HepG2 (cell line): ENCODE data around the gene GPR139. TPM values are rescaled to one million over a fixed set of nuclear protein-coding genes. Genes with fewer than 3 reads are reported as not detected.

Source experiments
- ATAC-seq: fragments of 200-7000 bp; cut with Tn5 transposase; 3 replicates; pipeline ENCODE4 v1.9.1; 2020; ENCODE audit warnings: mild to moderate bottlenecking, moderate library complexity
- BruUV-seq: library from RNA; stranded (reverse); fragments of 400-500 nt; replicated peaks from 2 replicates; lab custom pipeline; 2021; lab: Mats Ljungman, UMichigan
- CTCF ChIA-PET: fragments of 300-600 bp; formaldehyde crosslinking; extraction: SDS; loops from one replicate; lab custom pipeline; 2021; ENCODE audit warnings: low total read pairs, inconsistent platforms, low intra/inter-chr PET ratio; lab: Yijun Ruan, JAX
- POLR2A ChIA-PET: fragments of 350-600 bp; sonication (Branson Sonifier 250); formaldehyde crosslinking; loops from one replicate; lab custom pipeline; 2020; ENCODE audit warnings: antibody characterized with exemption, inconsistent platforms; lab: Yijun Ruan, JAX
- DNase-seq: peaks from one replicate; pipeline ENCODE4 v3.0.0-alpha.2; 2015; ENCODE audit warnings: low spot score
- FAIRE-seq: peaks from 3 replicates; lab custom pipeline; 2011; peaks lifted over from hg19 to GRCh38; lab: Jason Lieb, UNC
- H2AFZ ChIP-seq: one replicate; pipeline ENCODE4 v1.6.1; 2011; ENCODE audit warnings: low read length, inconsistent platforms
- H3K27ac ChIP-seq: fragments of 300-600 bp; 3 replicates; pipeline ENCODE4 v1.8.0; 2011; ENCODE audit warnings: mixed run types, mild to moderate bottlenecking, mixed read lengths, low read length, inconsistent platforms; ENCODE audit not compliant: insufficient read depth; ENCODE audit errors: extremely low read length
- H3K27me3 ChIP-seq, 2 experiments: fragments of 200-600 bp in 1 of 2; 2 replicates in 1 of 2; 3 replicates in 1 of 2; pipeline versions ENCODE4 v1.6.0 to v1.8.0; 2011; ENCODE audit warnings: low read length in 2 of 2, mild to moderate bottlenecking in 2 of 2, moderate library complexity in 2 of 2, inconsistent platforms in 1 of 2; ENCODE audit not compliant: insufficient read depth in 2 of 2, control insufficient read depth in 1 of 2
- H3K36me3 ChIP-seq, 2 experiments: fragments of 200-600 bp in 1 of 2; replicated peaks in 1 of 2; 2 replicates in 1 of 2; 3 replicates in 1 of 2; pipeline versions ENCODE4 v1.5.1 to v1.8.0; 2011; ENCODE audit warnings: low read length in 2 of 2, inconsistent platforms in 1 of 2; ENCODE audit not compliant: insufficient read depth in 2 of 2, control insufficient read depth in 1 of 2
- H3K4me1 ChIP-seq: 2 replicates; pipeline ENCODE4 v1.5.1; 2012; ENCODE audit warnings: low read length, inconsistent platforms; ENCODE audit not compliant: insufficient read depth
- H3K4me2 ChIP-seq: 2 replicates; pipeline ENCODE4 v1.6.0; 2011; ENCODE audit warnings: low read depth, low read length, inconsistent platforms
- H3K4me3 ChIP-seq, 3 experiments: fragments of 200-600 bp in 1 of 3; sonication (generic), shearing (Covaris generic) in 1 of 3; replicated peaks in 1 of 3; 2 replicates each; pipeline ENCODE4 v1.5.1; 2011 to 2016; ENCODE audit warnings: low read length in 3 of 3, inconsistent platforms in 2 of 3, low read depth in 2 of 3, mild to moderate bottlenecking in 2 of 3, control low read depth in 1 of 3, mixed read lengths in 1 of 3; ENCODE audit not compliant: insufficient read depth in 1 of 3
- H3K79me2 ChIP-seq: one replicate; pipeline ENCODE4 v1.6.1; 2011; ENCODE audit warnings: low read length, inconsistent platforms; ENCODE audit not compliant: insufficient read depth
- H3K9ac ChIP-seq: 2 replicates; pipeline ENCODE4 v1.6.0; 2011; ENCODE audit warnings: mild to moderate bottlenecking, low read depth, low read length, inconsistent platforms; ENCODE audit not compliant: insufficient read depth
- H3K9me3 ChIP-seq: 2 replicates; pipeline ENCODE4 v1.5.1; 2012; ENCODE audit warnings: mild to moderate bottlenecking, low read length
- H4K20me1 ChIP-seq: 2 replicates; pipeline ENCODE4 v1.6.0; 2011; ENCODE audit warnings: inconsistent platforms, mild to moderate bottlenecking, low read length, moderate library complexity; ENCODE audit not compliant: insufficient read depth
- ATF7 ChIP-seq, 2 experiments: fragments of 450-650 bp in 1 of 2; sonication (generic) in 1 of 2; formaldehyde crosslinking in 1 of 2; IDR thresholded peaks; 2 replicates each; pipeline versions ENCODE4 v1.4.0 to v1.6.1; 2016 to 2020; ENCODE audit warnings: antibody characterized with exemption in 1 of 2, mild to moderate bottlenecking in 1 of 2, missing genetic modification reagents in 1 of 2
- DR1 ChIP-seq: sonication (generic); formaldehyde crosslinking; IDR thresholded peaks from 2 replicates; pipeline ENCODE4 v1.8.0; 2021; ENCODE audit warnings: mild to moderate bottlenecking, missing genetic modification reagents, inconsistent platforms
- FOSL2 ChIP-seq: sonication (generic); formaldehyde crosslinking; IDR thresholded peaks from 2 replicates; pipeline ENCODE4 v1.4.0; 2020; ENCODE audit warnings: missing genetic modification reagents
- GLI4 ChIP-seq: sonication (generic); formaldehyde crosslinking; IDR thresholded peaks from 2 replicates; pipeline ENCODE4 v1.5.1; 2020; ENCODE audit warnings: missing genetic modification reagents, mild to moderate bottlenecking, moderate library complexity, borderline replicate concordance
- HOXA3 ChIP-seq: sonication (generic); formaldehyde crosslinking; IDR thresholded peaks from 2 replicates; pipeline ENCODE4 v1.5.0; 2020; ENCODE audit warnings: missing genetic modification reagents
- HOXA5 ChIP-seq: sonication (generic); formaldehyde crosslinking; IDR thresholded peaks from 2 replicates; pipeline ENCODE4 v1.4.0; 2020; ENCODE audit warnings: missing genetic modification reagents
- MAFK ChIP-seq, 2 experiments: IDR thresholded peaks in 1 of 2; conservative IDR thresholded peaks in 1 of 2; 2 replicates each; pipeline ENCODE4 v1.6.1; 2011; ENCODE audit warnings: improper control_type of control experiment in 2 of 2, low read length in 2 of 2
- SMC3 ChIP-seq: IDR thresholded peaks from 2 replicates; pipeline ENCODE4 v1.6.1; 2011; ENCODE audit warnings: low read length, improper control_type of control experiment
- SOX6 ChIP-seq, 2 experiments: fragments of 450-650 bp in 1 of 2; sonication (generic) in 1 of 2; formaldehyde crosslinking in 1 of 2; IDR thresholded peaks; 2 replicates each; pipeline versions ENCODE4 v1.4.0 to v1.6.1; 2017 to 2020; ENCODE audit warnings: antibody characterized with exemption in 1 of 2, mild to moderate bottlenecking in 1 of 2, missing genetic modification reagents in 1 of 2
- ZBTB33 ChIP-seq: sonication (generic); formaldehyde crosslinking; IDR thresholded peaks from 2 replicates; pipeline ENCODE4 v1.4.0; 2020; ENCODE audit warnings: missing genetic modification reagents
- ZBTB43 ChIP-seq: sonication (generic); formaldehyde crosslinking; conservative IDR thresholded peaks from 2 replicates; pipeline ENCODE4 v1.4.0; 2020; ENCODE audit warnings: missing genetic modification reagents
- ZNF18 ChIP-seq: sonication (generic); formaldehyde crosslinking; IDR thresholded peaks from 2 replicates; pipeline ENCODE4 v1.8.0; 2022; ENCODE audit warnings: mild to moderate bottlenecking, missing genetic modification reagents; ENCODE audit not compliant: insufficient replicate concordance
- ZNF235 ChIP-seq: sonication (generic); formaldehyde crosslinking; IDR thresholded peaks from 2 replicates; pipeline ENCODE4 v1.8.1; 2023; ENCODE audit warnings: mild to moderate bottlenecking, missing genetic modification reagents, borderline replicate concordance
- ZNF251 ChIP-seq: sonication (generic); formaldehyde crosslinking; IDR thresholded peaks from 2 replicates; pipeline ENCODE4 v1.9.0; 2021; ENCODE audit warnings: mild to moderate bottlenecking, missing genetic modification reagents
- ZNF350 ChIP-seq: sonication (generic); formaldehyde crosslinking; IDR thresholded peaks from 2 replicates; pipeline ENCODE4 v1.4.0; 2020; ENCODE audit warnings: mild to moderate bottlenecking, low read depth, missing genetic modification reagents, borderline replicate concordance
- ZNF614 ChIP-seq: IDR thresholded peaks from 2 replicates; pipeline ENCODE4 v1.6.1; 2018; ENCODE audit warnings: missing biosample characterization, missing genetic modification reagents, inconsistent platforms, borderline replicate concordance
- ZNF790 ChIP-seq: sonication (generic); formaldehyde crosslinking; IDR thresholded peaks from 2 replicates; pipeline ENCODE4 v1.8.0; 2022; ENCODE audit warnings: missing genetic modification reagents, mild to moderate bottlenecking, borderline replicate concordance
- ZNF878 ChIP-seq: sonication (generic); formaldehyde crosslinking; IDR thresholded peaks from 2 replicates; pipeline ENCODE4 v1.8.1; 2023; ENCODE audit warnings: mild to moderate bottlenecking, missing genetic modification reagents, moderate library complexity
- ZSCAN22 ChIP-seq: sonication (generic); formaldehyde crosslinking; IDR thresholded peaks from 2 replicates; pipeline ENCODE4 v1.4.0; 2020; ENCODE audit warnings: mild to moderate bottlenecking, missing genetic modification reagents
- whole genome bisulfite sequencing: methylation state at CpG from one replicate; pipeline ENCODE4 v1.1.6; 2017; ENCODE audit warnings: low lambda C conversion rate; 5-methylcytosine and 5-hydroxymethylcytosine counted together
- in situ Hi-C: cut with HindIII; loops from 2 replicates; pipeline ENCODE4 v1.10.0; 2017; ENCODE audit warnings: low pct_unique_long_range_greater_than_20kb; ENCODE audit not compliant: extremely low pct_ligation_motif_present
- intact Hi-C: fragments of 100-400 bp; cut with micrococcal nuclease; formaldehyde crosslinking; loops from one replicate; pipeline ENCODE4 v1.10.0; 2022; ENCODE audit not compliant: unreplicated experiment
- polyA plus RNA-seq, 8 experiments: library from polyadenylated mRNA; depleted of rRNA in 3 of 8; stranded (reverse) in 7 of 8; unstranded in 1 of 8; fragments of >200 nt; fragmentation: Illumina TruSeq in 4 of 8; extraction: Trizol in 4 of 8; gene quantifications; 2 replicates each; pipeline versions ENCODE4 v1.2.1 to v1.2.3, GENCODE V29; 2011 to 2016; ENCODE audit warnings: low read depth in 4 of 8, missing spikeins in 1 of 8, mixed read lengths in 1 of 8; ENCODE audit not compliant: insufficient read depth in 1 of 8
- total RNA-seq, 5 experiments: library from RNA; depleted of rRNA; stranded (reverse); fragments of >200 nt; fragmentation: Illumina TruSeq; extraction: Trizol; gene quantifications; 2 replicates each; pipeline ENCODE4 v1.2.3, GENCODE V29; 2016; ENCODE audit warnings: low read depth in 1 of 5

GPR139 gene
- total and polyA plus RNA-seq, 2 of the 13 experiments (the other 11 are each of a cell fraction or from before 2014, with no cell fraction given), result not detected

GRCh38 chr16:20023190-20023589, 50.5 kb downstream of the GPR139 start:
- Histone ChIP-seq H3K4me2 (no peak overlapping the region), H3K9ac (no peak overlapping the region), H3K4me3 (no peak overlapping the region), H3K36me3 (no peaks in the 10 kb centered on the region), H3K4me1 (no peaks in the 10 kb centered on the region), H3K27ac (no peak overlapping the region), H4K20me1 (no peaks in the 10 kb centered on the region), H3K27me3 (no peaks in the 10 kb centered on the region), H2AFZ (no peak overlapping the region), H3K9me3 (no peaks in the 10 kb centered on the region), H3K79me2 (no peaks in the 10 kb centered on the region)
- intact Hi-C loops (no loop called here), in situ Hi-C loops (no loop called here)
- 0% methylated on average over 1 of the region's 1 CpG for WGBS
- peak; percentile 32 for DNase-seq
- no peak for FAIRE-seq
- ChIA-PET CTCF (no interaction called here), POLR2A (no interaction called here)
- BruUV-seq, result no TSS peak
- ATAC-seq, result no peak
- TF ChIP-seq ZNF350 (CRISPR knock-in tag), result no peak
- TF ChIP-seq ATF7 (IDR thresholded peaks at IDR 0.05), result no peak
- TF ChIP-seq ATF7 (CRISPR knock-in tag; IDR thresholded peaks at IDR 0.05), result no peak
- no peak for TF ChIP-seq HOXA3 (CRISPR knock-in tag)
- TF ChIP-seq SOX6 (IDR thresholded peaks at IDR 0.05), result no peak
- no peak for TF ChIP-seq SOX6 (CRISPR knock-in tag; IDR thresholded peaks at IDR 0.05)
- TF ChIP-seq ZSCAN22 (CRISPR knock-in tag), result no peak
- no peak for TF ChIP-seq DR1 (CRISPR knock-in tag)
- TF ChIP-seq ZNF251, result no peak
- 0 out of 2 replicates have a peak, but pooled peaks have one; percentile 38 for TF ChIP-seq ZBTB43 (CRISPR knock-in tag)
- no peak for TF ChIP-seq ZNF614 (CRISPR knock-in tag)
- TF ChIP-seq ZNF790 (CRISPR knock-in tag), result no peak
- TF ChIP-seq ZNF18, result no peak
- TF ChIP-seq FOSL2 (CRISPR knock-in tag), result no peak
- TF ChIP-seq ZBTB33 (CRISPR knock-in tag), result no peak
- TF ChIP-seq HOXA5 (CRISPR knock-in tag), result peak; percentile 50; the same call in 1 of the 2 replicates
- TF ChIP-seq ZNF235, result no peak
- TF ChIP-seq MAFK (conservative IDR thresholded peaks at IDR 0.05 in 1 of 2, IDR thresholded peaks at IDR 0.05 in 1 of 2; ENCODE audit: low read length in 2 of 2), result no peak
- TF ChIP-seq ZNF878 (CRISPR knock-in tag), result peak; percentile 36; the same call in 1 of the 2 replicates
- no peak for TF ChIP-seq SMC3
- TF ChIP-seq GLI4 (CRISPR knock-in tag), result no peak
